ENCODE results near the gene DOCK4.

DNA sequence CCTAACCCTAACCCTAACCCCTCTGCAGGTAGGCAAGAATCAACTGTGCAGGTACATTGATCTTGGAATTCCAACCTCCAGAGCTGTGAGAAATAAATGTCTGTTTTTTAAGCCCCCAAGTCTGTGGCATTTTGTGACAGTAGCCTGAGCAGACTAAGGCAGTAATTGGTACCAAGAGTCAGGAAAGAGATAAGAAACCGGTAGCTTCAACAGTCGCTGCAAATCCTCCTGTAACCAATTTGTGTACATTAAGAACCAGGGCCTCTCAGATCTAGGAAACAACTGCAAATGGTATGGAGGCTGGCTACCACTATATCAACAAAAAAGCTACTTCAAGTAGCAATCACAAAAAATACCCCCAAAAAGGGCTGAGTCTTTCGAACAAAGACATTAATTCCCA lies 67.3 kb downstream of the DOCK4 start:
- TF ChIP-seq, protein P1, sequence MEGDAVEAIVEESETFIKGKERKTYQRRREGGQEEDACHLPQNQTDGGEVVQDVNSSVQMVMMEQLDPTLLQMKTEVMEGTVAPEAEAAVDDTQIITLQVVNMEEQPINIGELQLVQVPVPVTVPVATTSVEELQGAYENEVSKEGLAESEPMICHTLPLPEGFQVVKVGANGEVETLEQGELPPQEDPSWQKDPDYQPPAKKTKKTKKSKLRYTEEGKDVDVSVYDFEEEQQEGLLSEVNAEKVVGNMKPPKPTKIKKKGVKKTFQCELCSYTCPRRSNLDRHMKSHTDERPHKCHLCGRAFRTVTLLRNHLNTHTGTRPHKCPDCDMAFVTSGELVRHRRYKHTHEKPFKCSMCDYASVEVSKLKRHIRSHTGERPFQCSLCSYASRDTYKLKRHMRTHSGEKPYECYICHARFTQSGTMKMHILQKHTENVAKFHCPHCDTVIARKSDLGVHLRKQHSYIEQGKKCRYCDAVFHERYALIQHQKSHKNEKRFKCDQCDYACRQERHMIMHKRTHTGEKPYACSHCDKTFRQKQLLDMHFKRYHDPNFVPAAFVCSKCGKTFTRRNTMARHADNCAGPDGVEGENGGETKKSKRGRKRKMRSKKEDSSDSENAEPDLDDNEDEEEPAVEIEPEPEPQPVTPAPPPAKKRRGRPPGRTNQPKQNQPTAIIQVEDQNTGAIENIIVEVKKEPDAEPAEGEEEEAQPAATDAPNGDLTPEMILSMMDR (IDR thresholded peaks at IDR 0.05): no peak
- no peak for TF ChIP-seq POLR2A (IDR thresholded peaks at IDR 0.05)
